ENCODE measurements around the gene RIMS1. TPM values are rescaled to one million over a fixed set of nuclear protein-coding genes. Genes with fewer than 3 reads are reported as not detected.
A peak's percentile ranks its signal among the peaks of the same experiment; 100 is the strongest.

The RIMS1 gene
- total RNA-seq, 6 experiments from 2014 or later = 1.5 to 2.5 (median 2.2) TPM

GRCh38 chr6:72217626-72218025, 331.3 kb downstream of the RIMS1 start:
- H3K9me3 Mint-ChIP-seq = no peaks in the 10 kb centered on the region
- peaks cover 3% of the 10 kb centered on the region for H3K27me3 Mint-ChIP-seq (ENCODE audit: insufficient read depth)
- no peaks in the 10 kb centered on the region for H3K36me3 Mint-ChIP-seq (ENCODE audit: low read depth)
- no peak overlapping the region for H3K27ac Mint-ChIP-seq
- peaks cover 10% of the 10 kb centered on the region for H3K4me1 Mint-ChIP-seq (ENCODE audit: low read depth)
- no peak overlapping the region for H3K4me3 Mint-ChIP-seq
- no peak for DNase-seq
- TF ChIP-seq CTCF (IDR thresholded peaks at IDR 0.05) = no peak

- Mint-ChIP-seq H3K36me3 (ENCODE audit: low read depth) (no peaks in the 10 kb centered on the region), H3K4me1 (ENCODE audit: low read depth) (peaks cover 10% of the 10 kb centered on the region), H3K27me3 (ENCODE audit: insufficient read depth) (peaks cover 3% of the 10 kb centered on the region), H3K9me3 (no peaks in the 10 kb centered on the region), H3K27ac (no peak overlapping the region), H3K4me3 (no peak overlapping the region)
- TF ChIP-seq CTCF (IDR thresholded peaks at IDR 0.05) = peak; percentile 73
- peak; percentile 37 for DNase-seq
Measured at GRCh38 chr6:72218125-72218524, 331.8 kb downstream of the RIMS1 start.

GRCh38 chr6:72219536-72219935, 333.2 kb downstream of the RIMS1 start:
- peaks cover 10% of the 10 kb centered on the region for H3K4me1 Mint-ChIP-seq (ENCODE audit: low read depth)
- DNase-seq = no peak

GRCh38 chr6:72238021-72238420, 351.7 kb downstream of the RIMS1 start:
- no peak for TF ChIP-seq CTCF (IDR thresholded peaks at IDR 0.05)
- DNase-seq = no peak
- H3K9me3 Mint-ChIP-seq = no peaks in the 10 kb centered on the region
- no peak overlapping the region for H3K4me3 Mint-ChIP-seq
- H3K27ac Mint-ChIP-seq = no peak overlapping the region
- no peaks in the 10 kb centered on the region for H3K27me3 Mint-ChIP-seq (ENCODE audit: insufficient read depth)
- H3K36me3 Mint-ChIP-seq (ENCODE audit: low read depth) = no peaks in the 10 kb centered on the region
- peaks cover 19% of the 10 kb centered on the region for H3K4me1 Mint-ChIP-seq (ENCODE audit: low read depth)

More at GRCh38 chr6:72219536-72219935, 333.2 kb downstream of the RIMS1 start:
- TF ChIP-seq CTCF (IDR thresholded peaks at IDR 0.05) = no peak
- no peaks in the 10 kb centered on the region for H3K9me3 Mint-ChIP-seq
- no peak overlapping the region for H3K4me3 Mint-ChIP-seq
- no peaks in the 10 kb centered on the region for H3K36me3 Mint-ChIP-seq (ENCODE audit: low read depth)
- peaks cover 3% of the 10 kb centered on the region for H3K27me3 Mint-ChIP-seq (ENCODE audit: insufficient read depth)
- H3K27ac Mint-ChIP-seq = no peak overlapping the region

GRCh38 chr6:72238900-72239299, 352.6 kb downstream of the RIMS1 start:
- no peak for DNase-seq
- H3K27me3 Mint-ChIP-seq (ENCODE audit: insufficient read depth) = no peaks in the 10 kb centered on the region
- peaks cover 19% of the 10 kb centered on the region for H3K4me1 Mint-ChIP-seq (ENCODE audit: low read depth)
- H3K36me3 Mint-ChIP-seq (ENCODE audit: low read depth) = no peaks in the 10 kb centered on the region
- H3K4me3 Mint-ChIP-seq = no peak overlapping the region
- no peak for TF ChIP-seq CTCF (IDR thresholded peaks at IDR 0.05)
- H3K9me3 Mint-ChIP-seq = no peaks in the 10 kb centered on the region
- H3K27ac Mint-ChIP-seq = no peak overlapping the region

GRCh38 chr6:72245565-72245964, 359.2 kb downstream of the RIMS1 start:
- Mint-ChIP-seq H3K4me1 (ENCODE audit: low read depth) (peaks cover 31% of the 10 kb centered on the region), H3K4me3 (no peak overlapping the region), H3K27ac (no peak overlapping the region), H3K27me3 (ENCODE audit: insufficient read depth) (no peaks in the 10 kb centered on the region), H3K9me3 (no peaks in the 10 kb centered on the region), H3K36me3 (ENCODE audit: low read depth) (no peaks in the 10 kb centered on the region)
- no peak for TF ChIP-seq CTCF (IDR thresholded peaks at IDR 0.05)
- DNase-seq = no peak

Measured in HFFc6 (cell line).